Measurements from ENCODE around the gene KCTD21.

The KCTD21 gene

DNA sequence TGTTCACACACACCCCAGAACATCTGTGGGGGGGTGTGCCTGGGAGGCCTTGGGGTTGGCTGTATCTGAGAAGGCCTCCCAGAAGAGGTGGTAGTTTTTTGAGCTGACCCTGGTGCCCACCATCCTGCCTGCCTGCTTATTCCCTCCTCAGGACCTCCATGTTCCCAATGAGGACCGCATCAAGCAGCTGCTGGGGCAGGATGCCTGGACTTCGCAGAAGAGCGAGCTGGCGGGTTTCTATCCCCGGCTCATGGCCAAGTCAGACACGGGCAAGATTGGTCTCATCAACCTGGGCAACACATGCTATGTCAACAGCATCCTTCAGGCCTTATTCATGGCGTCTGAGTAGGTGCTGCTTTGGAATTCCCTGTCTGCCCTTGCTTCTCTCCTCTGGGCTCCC, 17.3 kb upstream of the KCTD21 start:
- TF ChIP-seq CTCF (IDR thresholded peaks at IDR 0.05; ENCODE audit: control insufficient read depth, extremely low read depth, insufficient read depth): no peak
- DNase-seq (ENCODE audit: low read depth): no peak
- no peak overlapping the region for H3K4me3 ChIP-seq (ENCODE audit: low read depth, low read length)

DNA sequence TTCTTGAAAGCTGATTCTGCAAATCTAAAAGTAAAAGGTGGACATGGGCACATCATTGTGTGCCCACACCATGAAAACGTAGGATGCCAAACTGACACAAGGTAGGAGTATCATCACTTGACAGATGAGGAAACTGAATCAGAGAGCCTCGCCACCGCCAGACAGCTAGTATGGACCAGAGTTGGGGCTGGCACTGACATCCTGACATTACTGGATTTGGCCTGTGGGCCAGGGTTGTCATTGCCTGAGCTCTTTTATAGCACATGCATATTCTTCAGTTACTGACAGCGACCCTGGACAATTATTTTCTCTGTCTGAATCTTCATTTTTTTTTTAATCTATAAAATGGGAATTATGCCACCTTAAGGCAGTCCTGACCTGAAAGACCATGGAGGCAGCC, 16.8 kb upstream of the KCTD21 start:
- H3K4me3 ChIP-seq (ENCODE audit: low read depth, low read length): no peak overlapping the region
- DNase-seq (ENCODE audit: low read depth): no peak
- no peak for TF ChIP-seq CTCF (IDR thresholded peaks at IDR 0.05; ENCODE audit: control insufficient read depth, extremely low read depth, insufficient read depth)

DNA sequence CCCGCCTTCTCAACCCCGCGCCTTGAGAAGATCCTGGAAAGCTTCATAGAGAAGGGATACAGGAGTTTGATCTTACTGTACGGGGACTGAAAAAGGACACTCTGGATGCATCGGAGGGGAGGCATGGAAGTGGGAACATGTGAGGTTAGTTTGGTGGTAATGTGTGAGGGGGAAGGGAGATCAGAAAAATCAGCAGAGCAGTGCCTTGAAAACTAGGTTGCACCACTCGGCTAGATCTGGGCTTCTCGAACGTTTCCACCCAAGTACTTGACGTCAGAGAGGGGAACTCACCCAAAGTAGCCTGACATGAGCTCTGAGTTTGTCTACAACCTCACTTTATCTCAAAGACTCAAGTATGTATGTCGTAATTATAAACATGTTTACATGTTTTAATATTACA, 14.8 kb upstream of the KCTD21 start:
- no peak overlapping the region for H3K4me3 ChIP-seq (ENCODE audit: low read depth, low read length)
- TF ChIP-seq CTCF (IDR thresholded peaks at IDR 0.05; ENCODE audit: control insufficient read depth, extremely low read depth, insufficient read depth): no peak

GRCh38 chr11:78202733-78203167, 14.3 kb upstream of the KCTD21 start:
- no peak for TF ChIP-seq CTCF (IDR thresholded peaks at IDR 0.05; ENCODE audit: control insufficient read depth, extremely low read depth, insufficient read depth)
- no peak for DNase-seq (ENCODE audit: low read depth)
- H3K4me3 ChIP-seq (ENCODE audit: low read depth, low read length): no peak overlapping the region

More for the DNA sequence above, 14.8 kb upstream of the KCTD21 start:
- DNase-seq (ENCODE audit: low read depth): no peak

DNA sequence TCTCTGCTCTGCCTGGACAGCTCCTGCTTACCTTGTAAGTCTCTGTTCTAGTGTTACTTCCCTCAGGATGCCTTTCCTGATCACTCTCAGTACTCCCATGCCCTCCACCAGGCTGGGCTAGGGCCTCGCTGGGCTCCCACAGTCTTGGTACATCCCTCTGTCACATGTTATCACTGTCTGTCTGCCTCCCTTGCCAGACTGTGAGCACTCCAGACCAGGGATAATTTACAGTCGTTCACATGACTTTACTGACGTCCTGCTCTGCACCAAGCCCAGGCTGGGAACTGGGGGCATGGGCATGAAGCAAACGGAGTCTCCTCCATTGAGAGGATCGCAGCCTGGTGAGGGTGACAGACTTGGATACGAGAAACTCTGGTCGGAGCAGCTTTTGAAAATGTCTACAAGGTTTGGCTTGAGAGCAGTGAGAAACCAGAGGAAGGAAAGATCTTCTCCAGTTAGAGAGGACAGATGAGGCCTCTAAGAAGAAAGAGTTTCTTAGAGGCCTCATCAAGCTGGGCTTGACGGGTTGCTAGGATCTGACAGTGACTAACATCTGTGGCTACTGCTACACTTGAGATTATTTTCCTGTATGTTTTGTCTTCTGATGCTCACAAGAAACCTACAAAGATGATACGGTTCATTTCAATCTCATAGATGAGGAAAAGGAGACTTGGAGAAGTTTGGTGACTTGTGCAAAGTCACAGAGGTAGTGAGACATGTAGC, 12.8 kb upstream of the KCTD21 start:
- no peak for TF ChIP-seq CTCF (IDR thresholded peaks at IDR 0.05; ENCODE audit: control insufficient read depth, extremely low read depth, insufficient read depth)
- no peak for DNase-seq (ENCODE audit: low read depth)
- H3K4me3 ChIP-seq (ENCODE audit: low read depth, low read length): no peak overlapping the region

DNA sequence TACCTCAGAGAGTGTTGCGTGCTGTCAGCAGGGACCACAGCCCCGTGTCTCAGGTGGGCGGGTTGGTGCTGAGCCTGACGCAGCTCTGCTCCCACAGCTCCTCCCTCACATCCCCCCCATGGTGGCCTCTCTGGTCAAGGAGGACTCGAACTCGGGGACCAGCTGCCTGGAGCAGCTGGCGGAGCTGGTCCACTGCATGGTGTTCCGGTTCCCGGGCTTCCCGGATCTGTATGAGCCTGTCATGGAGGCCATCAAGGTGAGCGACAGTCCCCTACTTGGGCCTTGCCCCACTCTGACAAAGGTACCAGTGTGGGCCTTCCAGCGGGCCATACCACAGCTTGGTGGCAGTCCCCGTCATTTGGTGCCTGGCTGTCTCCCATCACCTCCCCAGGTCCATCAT, 12.1 kb upstream of the KCTD21 start:
- no peak overlapping the region for H3K4me3 ChIP-seq (ENCODE audit: low read depth, low read length)
- no peak for TF ChIP-seq CTCF (IDR thresholded peaks at IDR 0.05; ENCODE audit: control insufficient read depth, extremely low read depth, insufficient read depth)
- DNase-seq (ENCODE audit: low read depth): no peak

- no peak overlapping the region for H3K4me3 ChIP-seq (ENCODE audit: low read depth, low read length)
- DNase-seq (ENCODE audit: low read depth): no peak
- TF ChIP-seq CTCF (IDR thresholded peaks at IDR 0.05; ENCODE audit: control insufficient read depth, extremely low read depth, insufficient read depth): no peak
These were observed 11.6 kb upstream of the KCTD21 start for GRCh38 chr11:78200061-78200460.
